ENCODE measurements around the gene CERS5.

DNA sequence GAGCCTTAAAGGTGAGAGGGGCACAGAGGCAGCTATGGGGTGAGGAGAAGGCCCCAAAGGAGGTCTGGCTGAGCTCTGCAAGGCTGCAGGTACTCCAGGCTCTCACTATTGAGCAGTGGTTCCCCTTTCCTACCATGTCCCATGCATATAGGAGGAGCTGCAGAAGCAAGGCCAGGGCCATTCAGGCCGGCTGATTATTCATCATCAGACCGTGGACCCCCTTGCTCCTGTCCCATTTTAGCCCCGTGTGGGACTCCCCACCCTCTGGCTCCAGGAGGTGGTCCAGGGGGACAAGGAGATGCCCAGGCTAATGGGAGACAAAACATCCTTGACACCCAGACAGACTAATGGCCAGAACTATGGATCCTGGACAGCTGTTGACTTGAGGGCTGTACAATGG lies 60.3 kb downstream of the CERS5 start:
- no peak for TF ChIP-seq POLR2A (IDR thresholded peaks at IDR 0.05)
- TF ChIP-seq, protein P1, sequence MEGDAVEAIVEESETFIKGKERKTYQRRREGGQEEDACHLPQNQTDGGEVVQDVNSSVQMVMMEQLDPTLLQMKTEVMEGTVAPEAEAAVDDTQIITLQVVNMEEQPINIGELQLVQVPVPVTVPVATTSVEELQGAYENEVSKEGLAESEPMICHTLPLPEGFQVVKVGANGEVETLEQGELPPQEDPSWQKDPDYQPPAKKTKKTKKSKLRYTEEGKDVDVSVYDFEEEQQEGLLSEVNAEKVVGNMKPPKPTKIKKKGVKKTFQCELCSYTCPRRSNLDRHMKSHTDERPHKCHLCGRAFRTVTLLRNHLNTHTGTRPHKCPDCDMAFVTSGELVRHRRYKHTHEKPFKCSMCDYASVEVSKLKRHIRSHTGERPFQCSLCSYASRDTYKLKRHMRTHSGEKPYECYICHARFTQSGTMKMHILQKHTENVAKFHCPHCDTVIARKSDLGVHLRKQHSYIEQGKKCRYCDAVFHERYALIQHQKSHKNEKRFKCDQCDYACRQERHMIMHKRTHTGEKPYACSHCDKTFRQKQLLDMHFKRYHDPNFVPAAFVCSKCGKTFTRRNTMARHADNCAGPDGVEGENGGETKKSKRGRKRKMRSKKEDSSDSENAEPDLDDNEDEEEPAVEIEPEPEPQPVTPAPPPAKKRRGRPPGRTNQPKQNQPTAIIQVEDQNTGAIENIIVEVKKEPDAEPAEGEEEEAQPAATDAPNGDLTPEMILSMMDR (IDR thresholded peaks at IDR 0.05): no peak
- TF ChIP-seq POLR2AphosphoS5 (IDR thresholded peaks at IDR 0.05): no peak
- no peak for TF ChIP-seq EP300 (IDR thresholded peaks at IDR 0.05)
